SKM-1 (cell line): ENCODE measurements around the gene AMFR.

Experiments
- DNase-seq: peaks from one replicate; lab custom pipeline; 2025; ENCODE audit not compliant: unreplicated experiment; lab: John Stamatoyannopoulos, UW

The AMFR gene

GRCh38 chr16:56425439-56425832, at the start of gene AMFR:
Gene AMFR (minus strand): TSS chr16:56425545. CDS start chr16:56425327, 218 bp downstream.
- peak; percentile 28 for DNase-seq

DNA sequence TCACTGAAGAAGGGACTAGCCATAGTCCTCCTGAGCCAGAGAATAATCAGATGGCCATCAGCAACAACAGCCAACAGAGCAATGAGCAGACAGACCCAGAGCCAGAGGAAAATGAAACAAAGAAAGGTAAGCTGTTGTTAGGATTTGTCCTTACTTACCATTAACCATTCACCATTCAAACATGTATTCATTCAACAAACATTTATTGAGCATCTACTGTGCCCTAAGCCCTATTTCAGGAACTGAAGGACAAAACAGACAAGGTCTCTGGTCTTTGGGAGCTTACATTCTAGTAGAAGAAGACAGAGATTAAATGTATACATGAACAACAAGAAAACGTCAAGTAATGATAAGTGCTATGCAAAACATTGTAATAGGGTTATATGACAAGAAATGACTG, 45.3 kb upstream of the AMFR start:
- DNase-seq: no peak

DNA sequence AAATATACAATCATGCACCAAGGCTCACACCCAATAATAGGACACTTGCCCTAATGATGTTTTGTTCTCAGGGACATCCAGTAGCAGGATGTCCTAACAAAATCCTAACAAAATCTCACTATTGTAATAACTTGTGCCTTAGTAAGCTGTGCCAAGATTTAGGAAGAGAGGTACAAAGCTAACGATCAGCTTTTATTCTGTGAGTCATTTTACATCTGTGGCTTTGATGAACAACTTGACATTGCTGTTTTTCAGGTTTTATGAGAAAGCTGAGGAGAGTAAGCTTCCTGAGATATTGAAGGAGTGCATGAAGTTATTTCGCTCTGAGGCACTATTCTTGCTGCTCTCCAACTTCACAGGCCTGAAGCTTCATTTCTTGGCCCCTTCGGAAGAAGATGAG, 44.9 kb upstream of the AMFR start:
- DNase-seq: no peak

DNA sequence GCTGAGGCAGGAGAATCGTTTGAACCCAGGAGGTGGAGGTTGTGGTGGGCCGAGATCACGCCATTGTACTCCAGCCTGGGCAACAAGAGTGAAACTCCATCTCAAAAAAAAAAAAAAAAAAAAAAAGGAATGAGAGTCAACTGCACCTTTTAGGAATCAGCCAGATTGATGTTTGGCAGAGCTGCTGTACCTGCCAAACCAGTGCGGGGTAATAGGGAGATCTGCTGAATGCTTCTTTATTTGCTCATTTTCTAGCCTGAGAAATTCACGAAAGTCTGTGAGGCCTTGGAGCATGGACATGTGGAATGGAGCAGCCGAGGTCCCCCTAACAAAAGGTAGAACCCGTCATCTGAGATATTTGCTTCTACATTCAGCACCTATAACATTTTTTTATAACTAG, 44.4 kb upstream of the AMFR start:
- no peak for DNase-seq

DNA sequence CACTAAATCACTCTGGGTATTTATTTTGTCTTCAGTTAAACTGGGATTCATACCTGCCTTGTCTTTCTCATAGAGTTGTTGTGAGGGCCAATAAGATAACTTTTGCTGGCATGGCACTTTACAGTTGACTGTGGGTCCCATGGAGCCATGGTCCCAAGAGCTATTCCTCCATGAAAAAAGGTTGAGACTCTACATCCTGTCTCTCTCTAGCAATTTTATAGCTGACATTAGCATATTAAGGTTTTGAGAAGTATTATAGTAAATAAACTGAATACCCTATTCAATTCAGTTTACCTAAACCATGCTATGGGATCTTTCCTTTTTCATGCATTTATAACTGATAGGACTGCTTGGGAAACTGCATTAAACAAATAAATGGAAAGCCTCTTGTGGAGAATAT, 43.5 kb upstream of the AMFR start:
- no peak for DNase-seq

- no peak for DNase-seq
Measured at GRCh38 chr16:56466344-56466743, 41.0 kb upstream of the AMFR start.

DNA sequence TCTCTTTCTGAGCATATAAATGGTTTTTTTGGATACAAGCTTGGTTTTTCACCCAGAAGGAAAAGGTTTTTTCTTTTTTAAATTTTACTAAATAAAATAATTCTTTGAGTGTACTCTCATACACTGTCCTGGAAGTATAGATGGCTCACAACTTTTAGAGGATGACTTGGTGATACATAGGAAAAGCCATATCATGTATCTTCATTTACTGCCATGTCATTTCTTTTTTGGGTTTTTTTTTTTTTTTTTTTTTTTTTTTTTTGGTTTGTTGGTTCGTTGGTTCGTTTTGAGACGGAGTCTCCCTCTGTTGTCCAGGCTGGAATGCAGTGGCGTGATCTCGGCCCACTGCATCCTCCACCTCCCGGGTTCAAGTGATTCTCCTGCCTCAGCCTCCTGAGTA, 37.8 kb upstream of the AMFR start:
- DNase-seq: no peak

GRCh38 chr16:56462064-56462796, 36.9 kb upstream of the AMFR start:
- no peak for DNase-seq

DNA sequence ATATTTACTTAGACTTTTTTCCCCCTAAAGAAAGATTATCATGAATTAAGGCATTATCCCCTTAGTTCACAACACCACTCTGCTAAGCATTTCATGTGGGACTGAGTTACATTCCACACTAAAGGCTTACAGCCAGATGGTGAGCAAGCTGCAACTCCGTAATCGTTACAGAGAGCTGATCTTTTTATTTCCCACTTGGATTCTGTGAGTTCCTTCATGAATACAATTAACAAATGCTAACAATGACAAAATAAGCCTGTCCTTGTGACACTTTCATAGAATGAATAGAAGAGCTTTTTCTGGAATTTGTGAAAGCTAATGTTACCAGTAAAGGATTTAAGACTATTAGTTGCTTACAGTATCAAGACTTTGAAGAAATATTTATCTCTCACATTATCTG, 34.8 kb upstream of the AMFR start:
- no peak for DNase-seq

- DNase-seq: no peak
Measured at GRCh38 chr16:56457927-56458470, 32.7 kb upstream of the AMFR start.

DNA sequence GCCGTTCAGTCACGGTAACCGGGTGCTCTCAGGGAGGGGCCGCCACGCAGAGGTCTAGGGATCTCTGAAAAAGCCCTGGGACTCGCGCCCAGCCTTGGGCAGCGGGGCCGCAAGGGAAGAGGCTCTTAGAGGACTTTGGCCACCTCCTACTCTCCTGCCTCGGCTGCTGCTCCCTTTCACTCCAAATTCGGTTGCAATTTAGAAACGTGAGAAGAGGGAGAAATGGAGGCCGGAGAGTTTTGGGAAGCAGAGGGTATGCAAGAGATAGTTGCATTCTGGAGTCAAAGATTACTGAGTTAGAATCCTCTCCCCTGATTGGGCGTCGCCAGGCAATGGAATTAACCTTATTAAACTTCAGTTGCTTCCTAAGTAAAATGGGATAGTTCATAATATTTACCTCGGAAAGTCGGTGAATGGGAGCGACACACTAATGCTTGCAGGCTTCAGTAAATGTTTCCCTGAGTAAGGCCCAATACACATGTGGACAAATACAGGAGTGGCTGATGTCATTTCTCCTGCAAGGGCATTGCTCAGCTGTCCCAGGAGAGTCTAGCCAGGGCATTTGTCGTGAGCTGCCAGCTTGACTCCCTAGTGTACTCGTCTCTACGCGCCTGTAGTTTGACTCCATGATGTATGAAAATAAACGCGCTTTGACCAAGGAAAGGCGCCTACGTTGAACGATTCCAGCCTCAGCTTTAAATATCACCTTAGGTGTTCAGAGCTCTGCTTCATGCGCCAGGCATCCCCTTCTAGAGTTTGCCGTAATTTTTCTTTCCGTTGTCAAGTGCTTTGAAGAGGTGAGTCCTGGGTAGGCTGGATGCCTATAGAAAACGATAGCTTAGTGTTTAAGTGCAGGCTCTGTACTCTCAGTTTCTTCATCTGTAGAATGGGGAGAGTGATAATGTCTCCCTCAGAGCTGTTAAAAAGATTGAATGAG, 26.7 kb upstream of the AMFR start:
- DNase-seq: no peak

DNA sequence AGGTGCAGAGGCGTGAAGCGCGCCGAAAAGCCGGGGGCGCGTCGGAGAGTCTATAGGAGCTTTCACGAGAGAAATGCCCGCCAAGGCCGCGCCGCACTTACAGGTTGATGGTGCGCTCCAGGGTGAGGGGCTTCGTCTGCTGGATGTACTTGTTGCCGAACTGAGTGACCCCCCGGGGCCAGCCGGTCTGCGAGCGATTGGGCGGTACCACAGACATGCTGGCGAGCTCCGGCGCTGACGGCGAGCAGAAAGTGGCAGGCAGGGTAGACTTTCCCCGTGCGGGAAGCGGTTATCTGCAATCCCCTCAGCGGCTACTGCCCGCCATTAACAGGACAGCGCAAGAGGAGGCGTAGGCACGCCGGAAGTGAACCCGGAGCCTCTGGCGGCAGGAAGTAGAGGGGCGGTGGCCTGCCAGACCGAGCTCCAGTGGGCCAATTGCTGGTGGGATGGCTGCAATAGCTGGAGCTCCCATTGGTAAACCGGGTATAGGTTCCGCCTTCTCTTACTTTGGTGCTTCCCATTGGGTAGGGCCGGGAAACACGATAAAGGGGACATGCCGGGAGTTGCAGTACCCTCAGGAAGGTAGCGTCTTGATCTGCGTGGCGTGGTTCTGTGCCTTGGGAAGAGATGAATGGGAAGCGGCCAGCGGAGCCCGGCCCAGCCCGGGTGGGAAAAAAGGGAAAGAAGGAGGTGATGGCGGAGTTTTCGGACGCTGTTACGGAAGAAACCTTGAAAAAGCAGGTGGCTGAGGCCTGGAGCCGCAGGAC, 25.8 kb upstream of the AMFR start, which contains the start of the genes NUDT21 and OGFOD1:
Gene NUDT21, minus strand, starts transcription at position 347 of the 767 bp plus-strand sequence. Its CDS starts 130 bp downstream, at position 217.
Gene OGFOD1, plus strand, starts transcription at position 569 of the 767 bp plus-strand sequence. Its CDS starts 59 bp downstream, at position 628.
- DNase-seq: peak; percentile 98

- DNase-seq: no peak
Measured at GRCh38 chr16:56450275-56450985, 25.1 kb upstream of the AMFR start.

- no peak for DNase-seq
Measured at GRCh38 chr16:56448005-56448404, 22.7 kb upstream of the AMFR start.

DNA sequence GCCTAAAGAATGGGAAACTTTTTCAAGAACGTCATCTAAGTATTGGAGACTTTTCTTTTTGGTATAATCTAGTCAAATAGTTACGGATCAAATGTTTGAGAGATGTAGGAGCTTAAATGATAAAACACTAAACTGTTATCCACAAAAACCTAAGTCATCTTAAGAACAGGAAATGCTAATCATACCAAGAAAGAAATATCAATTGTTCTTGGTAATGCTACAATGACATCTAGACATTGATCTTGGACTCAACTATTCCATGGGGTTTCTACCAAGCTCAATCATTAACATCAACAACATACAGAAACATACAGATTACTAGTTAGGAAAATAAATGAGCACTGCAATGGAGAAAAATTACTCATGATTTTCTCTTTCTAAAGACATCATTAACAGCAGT, 21.9 kb upstream of the AMFR start:
- DNase-seq: no peak

DNA sequence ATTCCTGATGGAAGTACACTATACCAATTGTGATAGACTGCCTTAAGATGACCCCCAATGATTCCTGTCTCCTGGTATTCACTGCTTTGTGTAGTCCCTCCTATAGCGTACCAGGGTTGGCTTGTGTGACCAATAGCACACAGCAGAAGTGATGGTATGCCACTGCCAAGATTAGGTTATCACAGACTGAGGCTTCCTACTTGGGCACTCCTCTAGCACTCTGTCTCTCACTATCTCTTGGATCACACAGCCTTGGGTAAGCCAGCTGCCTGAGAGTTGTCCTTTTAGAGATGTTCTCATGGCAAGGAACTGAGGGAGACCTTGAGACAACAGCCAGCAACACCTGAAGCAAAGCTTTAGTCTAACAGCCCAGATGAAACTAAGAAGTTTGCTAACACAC, 12.7 kb upstream of the AMFR start:
- DNase-seq: no peak

GRCh38 chr16:56436258-56436657, 10.9 kb upstream of the AMFR start:
- DNase-seq: no peak

DNA sequence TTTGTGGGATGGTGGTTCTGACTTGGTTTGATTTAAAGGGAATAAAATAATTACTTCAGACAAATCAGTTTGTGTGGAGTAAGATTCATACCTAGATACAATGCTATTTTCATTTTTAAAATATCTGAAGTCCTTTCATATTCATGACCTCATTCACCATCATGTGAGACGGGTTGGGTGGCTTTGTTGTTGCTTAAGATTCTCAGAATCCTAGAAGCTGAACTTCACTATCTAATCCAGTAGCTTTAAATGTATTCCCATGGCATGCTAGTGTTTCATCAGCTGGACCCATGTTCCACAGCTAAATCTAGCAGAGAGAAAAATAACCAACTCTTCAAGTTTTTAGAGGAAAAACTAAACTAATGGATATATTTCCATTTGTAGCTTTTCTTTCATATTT, 2.7 kb upstream of the AMFR start:
- DNase-seq: no peak

GRCh38 chr16:56426585-56426984, 1.2 kb upstream of the AMFR start:
- no peak for DNase-seq

GRCh38 chr16:56424791-56425438, 430 bp downstream of the AMFR start:
- DNase-seq: no peak
